Renal cortex interstitium (tissue), 11 donors: ENCODE results near the gene ADAMTS15. TPM values are rescaled to one million over a fixed set of nuclear protein-coding genes. Genes with fewer than 3 reads are reported as not detected.
"Not testable (repeated sequence)": the region's sequence is repeated elsewhere in the genome, so short reads cannot be mapped to it uniquely, and the experiment has no call there.

Experiments used
- DNase-seq, 11 donors: peaks; one replicate each; pipeline ENCODE4 v3.0.0-alpha.2; 2013; ENCODE audit warnings: low read depth in 9 of 11, low spot score in 4 of 11; ENCODE audit errors: extremely low read depth in 1 of 11
- polyA plus RNA-seq, 3 donors: library from polyadenylated mRNA; unstranded; fragments of 120-200 nt; gene quantifications; one replicate each; pipeline ENCODE4 v1.2.1, GENCODE V29; 2013; ENCODE audit not compliant: insufficient read length in 3 of 3

Gene ADAMTS15
- polyA plus RNA-seq, 3 donors = 54.9 to 66.0 (median 65.2) TPM

DNA sequence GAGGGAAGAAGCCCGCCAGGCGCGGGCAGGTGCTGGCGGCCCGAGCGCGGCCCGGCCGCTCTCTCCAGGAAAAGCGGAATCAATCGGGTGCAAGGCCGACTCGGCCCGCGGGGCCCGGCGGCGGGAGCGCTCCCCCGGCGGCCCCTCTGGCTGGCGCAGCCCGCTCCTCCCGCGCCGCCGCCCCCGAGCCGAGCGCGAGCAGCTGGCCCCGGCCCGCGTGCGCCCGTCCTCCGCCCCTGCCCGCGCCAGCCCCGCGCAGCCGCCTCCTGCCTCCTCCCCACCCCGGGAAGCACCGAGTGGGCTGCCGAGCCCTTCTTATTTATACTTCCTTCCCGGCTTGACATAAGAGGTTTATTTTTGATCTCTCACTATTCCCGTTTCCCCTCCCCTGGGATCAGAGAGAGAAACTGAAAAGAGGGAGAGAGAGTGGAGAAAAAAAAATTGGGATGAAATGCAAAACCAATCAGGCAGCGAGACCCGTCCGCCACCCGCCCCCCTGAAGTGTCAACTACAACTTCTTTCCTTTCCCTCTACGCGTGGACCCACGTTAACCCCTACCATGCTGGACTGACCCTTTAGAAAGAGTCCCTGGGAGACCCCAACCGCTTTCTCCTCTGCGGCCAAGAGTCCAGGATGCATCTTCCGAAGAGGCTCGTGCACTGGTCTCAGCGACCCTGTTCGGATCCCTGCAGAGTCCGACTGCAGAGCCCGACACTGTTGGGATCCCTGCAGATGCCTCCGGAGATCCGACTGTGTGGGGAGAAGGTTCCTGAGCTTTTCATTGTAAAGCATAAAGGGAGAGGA lies 19.9 kb upstream of the ADAMTS15 start, which contains the start of gene ADAMTS8:
TSS of gene ADAMTS8 (minus strand) at position 294 of the 804 bp plus-strand sequence. CDS start 323 bp downstream, outside the sequence.
- DNase-seq = no peak

- DNase-seq = no peak
These were observed 19.2 kb upstream of the ADAMTS15 start for GRCh38 chr11:130429120-130429681.

DNA sequence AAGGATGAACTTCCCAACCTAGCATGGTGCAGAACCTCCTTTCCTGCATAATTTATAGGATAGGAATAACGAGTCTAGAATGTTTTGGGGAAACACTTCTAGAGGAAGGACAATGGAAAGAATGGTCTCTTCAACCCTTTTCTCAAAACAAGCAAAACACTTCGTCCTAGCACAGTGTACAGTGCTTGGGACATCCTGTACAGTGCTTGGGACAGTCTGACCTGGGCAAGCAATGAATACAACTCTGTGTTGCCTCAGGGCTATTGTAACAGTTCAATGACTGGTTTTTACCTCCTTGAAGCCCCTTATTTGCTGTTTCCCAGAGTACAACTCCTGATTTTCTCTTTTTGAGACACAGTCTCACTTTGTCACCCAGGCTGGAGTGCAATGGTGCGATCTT lies 18.5 kb upstream of the ADAMTS15 start:
- DNase-seq = no peak

- peak in 4 of 11 donors; percentile 67 to 81 (median 73) for DNase-seq
These were observed 17.1 kb upstream of the ADAMTS15 start for GRCh38 chr11:130431331-130431773.

DNA sequence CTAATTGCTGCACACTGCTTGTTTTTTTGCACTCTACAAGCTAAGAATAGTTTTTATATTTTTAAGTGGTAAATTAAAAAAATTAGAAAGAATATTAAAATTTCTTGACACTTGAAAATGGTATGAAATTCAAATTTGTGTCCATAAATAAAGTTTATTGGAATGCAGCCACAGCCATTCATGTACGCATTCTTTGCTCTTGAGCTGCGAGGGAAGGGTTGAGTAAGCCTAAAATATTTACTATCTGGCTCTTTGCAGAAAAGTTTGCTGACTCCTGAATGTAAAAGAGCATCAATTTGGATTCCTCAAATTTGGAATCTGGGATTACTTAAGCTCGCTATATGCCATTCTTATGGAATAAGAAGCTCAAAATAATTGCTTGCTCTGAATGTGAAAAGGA lies 16.6 kb upstream of the ADAMTS15 start:
- no peak for DNase-seq

DNA sequence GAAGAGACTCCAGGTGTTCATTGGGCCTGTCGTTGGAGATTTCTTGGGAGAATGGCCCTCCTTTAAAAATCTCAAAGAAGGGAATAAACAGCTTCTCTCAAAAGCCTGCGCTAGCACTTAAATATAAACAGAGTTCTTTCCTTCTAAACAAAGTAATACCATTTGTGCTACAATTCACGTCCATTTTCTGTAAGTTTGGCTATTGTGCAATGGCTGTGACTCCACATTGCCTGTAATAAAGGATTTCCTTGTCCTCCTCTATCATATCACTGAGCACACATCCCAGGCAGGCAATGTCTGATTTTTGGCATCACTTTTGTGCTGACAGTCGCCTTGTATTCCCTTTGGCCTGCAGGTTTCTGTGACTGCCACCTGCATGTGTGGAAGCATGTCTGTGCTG lies 15.1 kb upstream of the ADAMTS15 start:
- no peak for DNase-seq

DNA sequence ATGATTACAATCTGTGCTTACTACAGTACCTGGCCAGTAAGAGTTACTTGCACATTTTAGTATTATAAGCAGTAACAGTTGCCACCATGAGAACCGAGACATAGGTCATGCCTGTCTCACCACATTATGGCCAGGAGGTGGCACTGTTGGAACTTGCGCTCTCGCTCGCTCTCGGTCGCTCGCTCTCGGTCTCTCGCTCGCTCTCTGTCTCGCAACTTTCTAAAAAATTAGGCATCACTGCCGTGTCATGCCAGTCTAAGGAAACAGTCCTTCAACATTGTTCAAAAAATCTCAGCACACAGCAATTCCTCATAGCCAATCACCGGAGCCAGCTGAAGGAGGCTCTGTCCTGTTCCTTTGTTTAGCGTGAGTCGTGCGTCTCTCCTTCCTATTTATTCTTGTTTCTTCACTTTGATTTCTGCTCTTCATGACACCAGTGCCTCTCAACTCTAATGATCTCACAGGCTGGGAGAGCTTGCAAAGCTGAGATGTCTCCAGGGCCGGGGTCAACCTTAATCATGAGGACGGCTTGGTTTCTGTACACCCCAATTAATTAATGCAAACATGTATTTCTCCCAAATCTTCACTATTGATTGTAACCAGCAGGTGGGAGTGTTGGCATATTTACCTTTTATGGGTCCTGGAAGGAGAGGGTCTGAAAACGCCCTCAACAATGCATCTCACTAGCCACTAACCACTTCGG lies 13.8 kb upstream of the ADAMTS15 start:
- peak; percentile 77 to 95 (median 85) for DNase-seq

DNA sequence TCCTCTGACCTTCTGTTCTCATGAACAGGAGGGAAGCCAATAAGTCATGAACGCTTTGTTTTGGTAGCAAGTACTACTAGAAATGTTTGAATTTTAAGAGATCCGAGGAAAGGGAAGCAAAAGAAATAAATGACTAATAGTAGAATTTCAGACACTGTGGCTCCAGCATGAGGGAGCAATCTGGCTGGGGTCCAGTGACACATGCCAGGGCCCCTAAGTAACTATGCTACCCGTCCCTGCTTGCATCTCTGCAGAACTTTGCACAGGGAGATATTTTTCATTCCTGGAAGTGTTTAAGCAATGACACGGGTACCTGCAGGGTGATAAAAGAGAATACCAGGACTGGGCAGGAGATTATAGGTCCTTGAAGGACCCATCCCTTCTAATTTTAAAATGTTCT lies 12.8 kb upstream of the ADAMTS15 start:
- no peak for DNase-seq

GRCh38 chr11:130436171-130436570 lies 12.3 kb upstream of the ADAMTS15 start:
- no peak for DNase-seq

DNA sequence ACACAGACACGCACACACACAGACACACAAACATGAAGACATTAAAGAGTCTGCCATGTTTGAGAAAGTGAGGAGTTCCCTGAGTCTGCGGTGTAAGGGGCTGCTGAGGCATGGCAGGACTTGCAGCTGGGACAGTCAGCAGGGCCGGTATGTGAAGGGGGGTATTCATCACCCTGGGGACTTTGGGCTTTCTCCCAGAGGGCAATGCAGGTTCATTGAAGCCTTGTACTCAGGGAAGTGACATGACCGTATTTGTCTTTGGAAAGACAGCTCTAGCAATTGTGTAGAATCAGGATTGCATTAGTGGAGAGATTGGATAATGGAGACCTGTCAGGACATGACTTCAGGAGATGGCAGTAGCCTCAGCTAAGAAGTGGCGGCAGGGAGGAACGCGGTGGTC lies 10.6 kb upstream of the ADAMTS15 start:
- DNase-seq = no peak

DNA sequence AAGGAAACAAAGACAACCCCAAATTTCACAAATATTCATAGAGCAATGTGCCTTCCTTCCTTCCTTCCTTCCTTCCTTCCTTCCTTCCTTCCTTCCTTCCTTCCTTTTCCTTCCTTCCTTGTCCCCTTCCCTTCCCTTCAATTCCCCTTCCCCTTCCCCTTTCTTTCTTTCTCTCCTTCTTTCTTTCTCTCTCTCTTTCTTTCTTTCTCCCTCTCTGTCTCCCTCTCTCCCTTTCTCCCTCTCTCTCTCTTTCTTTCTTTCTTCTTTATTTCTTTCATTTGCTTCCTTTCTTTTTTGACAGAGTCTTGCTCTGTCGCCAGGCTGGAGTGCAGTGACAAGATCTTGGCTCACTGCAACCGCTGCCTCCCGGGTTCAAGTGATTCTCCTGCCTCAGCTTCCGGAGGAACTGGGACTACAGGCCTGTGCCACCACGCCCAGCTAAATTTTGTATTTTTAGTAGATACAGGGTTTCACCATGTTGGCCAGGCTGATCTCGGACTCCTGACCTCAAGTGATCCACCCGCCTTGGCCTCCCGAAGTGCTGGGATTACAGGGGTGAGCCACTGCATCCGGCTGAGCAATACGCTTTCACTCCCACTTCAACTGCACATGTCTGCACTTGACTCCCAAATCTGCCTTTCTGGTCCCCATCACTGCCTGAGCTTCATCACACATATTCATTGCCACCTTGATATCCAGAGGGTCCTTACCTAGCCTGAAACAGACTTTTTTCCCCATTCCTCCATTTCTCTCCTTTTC lies 9.9 kb upstream of the ADAMTS15 start:
- DNase-seq = not testable (repeated sequence)

GRCh38 chr11:130439160-130439519 lies 9.3 kb upstream of the ADAMTS15 start:
- no peak for DNase-seq

DNA sequence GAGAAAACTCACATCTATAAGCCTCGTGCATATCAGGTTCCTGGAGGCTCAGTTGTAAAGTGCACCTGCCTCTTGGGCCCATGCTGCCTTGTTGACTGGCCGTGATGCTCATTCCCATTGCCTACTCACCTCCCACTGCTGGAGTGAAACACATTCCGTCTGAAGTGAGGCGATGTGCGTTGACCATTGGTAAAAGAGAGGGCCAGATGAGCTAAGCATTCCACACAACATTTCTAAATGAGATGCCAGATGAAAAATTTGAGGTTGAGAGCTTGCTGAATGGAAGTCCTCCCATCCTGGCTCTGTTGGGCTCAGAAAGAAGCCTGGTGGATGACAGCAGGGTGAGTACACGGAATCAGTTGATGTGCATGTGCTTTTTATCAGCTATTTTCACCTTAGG lies 8.6 kb upstream of the ADAMTS15 start:
- DNase-seq = no peak

- DNase-seq = no peak
These were observed 6.7 kb upstream of the ADAMTS15 start for GRCh38 chr11:130441719-130442118.

DNA sequence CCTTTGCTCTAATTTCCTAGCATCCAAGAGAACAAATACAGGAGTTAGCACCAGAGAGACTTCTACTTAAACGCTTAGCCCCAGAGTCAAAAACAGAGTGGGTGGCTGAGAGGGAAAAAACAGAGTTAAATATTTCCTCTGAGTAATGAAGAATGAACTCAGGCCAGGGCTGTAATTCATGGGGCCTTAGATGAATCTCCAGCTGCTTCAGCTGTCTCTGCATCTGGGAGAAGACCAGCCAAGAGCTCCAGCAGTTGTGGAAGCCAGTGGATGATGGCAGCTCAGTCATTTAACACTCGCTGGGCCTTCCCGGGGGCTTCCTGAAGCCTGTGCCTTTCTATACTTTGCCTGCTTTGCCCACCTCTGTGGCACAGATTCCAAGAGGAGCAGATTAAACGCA lies 5.7 kb upstream of the ADAMTS15 start:
- no peak for DNase-seq

DNA sequence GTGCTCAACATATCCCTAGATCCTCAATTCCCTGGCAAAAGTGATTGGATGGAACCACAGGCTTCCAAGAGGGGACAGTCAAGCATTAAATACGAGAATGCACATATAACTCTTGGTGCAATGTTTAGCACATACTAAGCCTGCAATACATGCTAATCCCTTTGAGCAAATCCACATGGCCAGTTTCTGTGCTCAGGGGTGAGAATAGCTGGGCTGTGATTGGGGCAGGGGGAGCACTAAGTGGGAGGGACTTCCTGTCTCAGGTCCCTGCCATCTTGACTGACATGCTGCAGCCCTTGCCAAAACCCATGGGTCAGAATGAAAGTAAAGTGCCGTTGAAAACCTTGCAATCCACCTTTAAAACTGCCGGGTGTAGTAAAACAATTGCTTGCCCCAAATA lies 2.7 kb upstream of the ADAMTS15 start:
- DNase-seq = no peak

DNA sequence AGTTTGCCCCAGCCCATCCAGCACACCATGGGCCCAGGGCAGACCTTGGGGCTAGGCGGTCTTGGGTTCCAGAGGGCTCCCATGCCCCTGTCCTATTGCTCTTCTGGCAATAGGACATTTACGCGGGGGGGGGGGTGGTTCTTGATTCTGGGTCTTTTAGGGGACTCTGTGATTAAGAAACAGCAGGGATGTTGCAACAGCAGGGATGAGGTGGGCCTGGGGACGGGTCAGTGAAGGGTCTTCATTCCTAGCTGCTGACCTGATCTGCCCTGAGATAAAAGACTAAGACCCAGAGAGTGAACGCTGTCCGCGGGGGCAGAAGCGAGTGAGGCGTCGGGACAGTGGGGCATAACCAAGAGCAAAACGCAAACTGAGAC lies 418 bp upstream of the ADAMTS15 start:
- no peak for DNase-seq

- DNase-seq = no peak
These were observed 1.0 kb downstream of the ADAMTS15 start for GRCh38 chr11:130449310-130449990.
